HepG2 (cell line): ENCODE results near the gene APPBP2. TPM values are rescaled to one million over a fixed set of nuclear protein-coding genes. Genes with fewer than 3 reads are reported as not detected.

Experiments
- ARID3A ChIP-seq: IDR thresholded peaks from 2 replicates; pipeline ENCODE4 v1.6.1; 2012; ENCODE audit warnings: low read depth, low read length, improper control_type of control experiment
- FOXA3 ChIP-seq: IDR thresholded peaks from 2 replicates; pipeline ENCODE4 v1.6.1; 2016; ENCODE audit warnings: missing genetic modification reagents, missing compliant biosample characterization
- HOXA5 ChIP-seq: sonication (generic); formaldehyde crosslinking; IDR thresholded peaks from 2 replicates; pipeline ENCODE4 v1.4.0; 2020; ENCODE audit warnings: missing genetic modification reagents
- MTA1 ChIP-seq: sonication (generic); formaldehyde crosslinking; IDR thresholded peaks from 2 replicates; pipeline ENCODE4 v1.4.0; 2020; ENCODE audit warnings: missing genetic modification reagents, mild to moderate bottlenecking, borderline replicate concordance
- ZC3H13 ChIP-seq: sonication (generic); formaldehyde crosslinking; IDR thresholded peaks from 2 replicates; pipeline ENCODE4 v1.8.1; 2023; ENCODE audit warnings: mild to moderate bottlenecking, missing genetic modification reagents, moderate library complexity
- ZIK1 ChIP-seq: sonication (generic); formaldehyde crosslinking; IDR thresholded peaks from 2 replicates; pipeline ENCODE4 v1.5.0; 2020; ENCODE audit warnings: mild to moderate bottlenecking, low read depth, missing genetic modification reagents, borderline replicate concordance
- ZNF121 ChIP-seq: sonication (generic); formaldehyde crosslinking; IDR thresholded peaks from 2 replicates; pipeline ENCODE4 v1.5.0; 2020; ENCODE audit warnings: mild to moderate bottlenecking, missing genetic modification reagents
- ZNF264 ChIP-seq: sonication (generic); formaldehyde crosslinking; IDR thresholded peaks from 2 replicates; pipeline ENCODE4 v1.4.0; 2020; ENCODE audit warnings: missing genetic modification reagents
- ZNF530 ChIP-seq: sonication (generic); formaldehyde crosslinking; IDR thresholded peaks from 2 replicates; pipeline ENCODE4 v1.5.0; 2020; ENCODE audit warnings: low read depth, mild to moderate bottlenecking, missing genetic modification reagents
- ZNF816 ChIP-seq: sonication (generic); formaldehyde crosslinking; IDR thresholded peaks from 2 replicates; pipeline ENCODE4 v1.8.0; 2022; ENCODE audit warnings: missing genetic modification reagents, mild to moderate bottlenecking, borderline replicate concordance
- ZSCAN21 ChIP-seq: sonication (generic); formaldehyde crosslinking; IDR thresholded peaks from 2 replicates; pipeline ENCODE4 v1.8.0; 2022; ENCODE audit warnings: mild to moderate bottlenecking, missing genetic modification reagents, moderate library complexity, borderline replicate concordance
- polyA plus RNA-seq, 8 experiments: library from polyadenylated mRNA; depleted of rRNA in 3 of 8; stranded (reverse) in 7 of 8; unstranded in 1 of 8; fragments of >200 nt; fragmentation: Illumina TruSeq in 4 of 8; extraction: Trizol in 4 of 8; gene quantifications; 2 replicates each; pipeline versions ENCODE4 v1.2.1 to v1.2.3, GENCODE V29; 2011 to 2016; ENCODE audit warnings: low read depth in 4 of 8, missing spikeins in 1 of 8, mixed read lengths in 1 of 8; ENCODE audit not compliant: insufficient read depth in 1 of 8
- total RNA-seq, 5 experiments: library from RNA; depleted of rRNA; stranded (reverse); fragments of >200 nt; fragmentation: Illumina TruSeq; extraction: Trizol; gene quantifications; 2 replicates each; pipeline ENCODE4 v1.2.3, GENCODE V29; 2016; ENCODE audit warnings: low read depth in 1 of 5
- TF ChIP-seq, protein P1 (sequence below): sonication (generic); formaldehyde crosslinking; IDR thresholded peaks from one replicate; pipeline ENCODE4 v1.5.1; 2020; ENCODE audit warnings: mild to moderate bottlenecking, missing genetic modification reagents; ENCODE audit errors: not compliant biosample characterization
- TF ChIP-seq, protein P2 (sequence below): sonication (generic); formaldehyde crosslinking; IDR thresholded peaks from 2 replicates; pipeline ENCODE4 v1.4.0; 2020; ENCODE audit warnings: missing genetic modification reagents, borderline replicate concordance

APPBP2 gene
- total and polyA plus RNA-seq, 2 of the 13 experiments (the other 11 are each of a cell fraction or from before 2014, with no cell fraction given), result 17.5 to 45.8 TPM

GRCh38 chr17:60559995-60560859, 34.2 kb upstream of the APPBP2 start (continued):
- peak; percentile 81 for TF ChIP-seq ZC3H13 (CRISPR knock-in tag)
- TF ChIP-seq ZNF264 (CRISPR knock-in tag), result 0 out of 2 replicates have a peak, but pooled peaks have one; percentile 43
- TF ChIP-seq ZIK1 (CRISPR knock-in tag), result peak; percentile 31; the same call in 1 of the 2 replicates
- TF ChIP-seq MTA1 (CRISPR knock-in tag), result no peak
- TF ChIP-seq, protein P1, sequence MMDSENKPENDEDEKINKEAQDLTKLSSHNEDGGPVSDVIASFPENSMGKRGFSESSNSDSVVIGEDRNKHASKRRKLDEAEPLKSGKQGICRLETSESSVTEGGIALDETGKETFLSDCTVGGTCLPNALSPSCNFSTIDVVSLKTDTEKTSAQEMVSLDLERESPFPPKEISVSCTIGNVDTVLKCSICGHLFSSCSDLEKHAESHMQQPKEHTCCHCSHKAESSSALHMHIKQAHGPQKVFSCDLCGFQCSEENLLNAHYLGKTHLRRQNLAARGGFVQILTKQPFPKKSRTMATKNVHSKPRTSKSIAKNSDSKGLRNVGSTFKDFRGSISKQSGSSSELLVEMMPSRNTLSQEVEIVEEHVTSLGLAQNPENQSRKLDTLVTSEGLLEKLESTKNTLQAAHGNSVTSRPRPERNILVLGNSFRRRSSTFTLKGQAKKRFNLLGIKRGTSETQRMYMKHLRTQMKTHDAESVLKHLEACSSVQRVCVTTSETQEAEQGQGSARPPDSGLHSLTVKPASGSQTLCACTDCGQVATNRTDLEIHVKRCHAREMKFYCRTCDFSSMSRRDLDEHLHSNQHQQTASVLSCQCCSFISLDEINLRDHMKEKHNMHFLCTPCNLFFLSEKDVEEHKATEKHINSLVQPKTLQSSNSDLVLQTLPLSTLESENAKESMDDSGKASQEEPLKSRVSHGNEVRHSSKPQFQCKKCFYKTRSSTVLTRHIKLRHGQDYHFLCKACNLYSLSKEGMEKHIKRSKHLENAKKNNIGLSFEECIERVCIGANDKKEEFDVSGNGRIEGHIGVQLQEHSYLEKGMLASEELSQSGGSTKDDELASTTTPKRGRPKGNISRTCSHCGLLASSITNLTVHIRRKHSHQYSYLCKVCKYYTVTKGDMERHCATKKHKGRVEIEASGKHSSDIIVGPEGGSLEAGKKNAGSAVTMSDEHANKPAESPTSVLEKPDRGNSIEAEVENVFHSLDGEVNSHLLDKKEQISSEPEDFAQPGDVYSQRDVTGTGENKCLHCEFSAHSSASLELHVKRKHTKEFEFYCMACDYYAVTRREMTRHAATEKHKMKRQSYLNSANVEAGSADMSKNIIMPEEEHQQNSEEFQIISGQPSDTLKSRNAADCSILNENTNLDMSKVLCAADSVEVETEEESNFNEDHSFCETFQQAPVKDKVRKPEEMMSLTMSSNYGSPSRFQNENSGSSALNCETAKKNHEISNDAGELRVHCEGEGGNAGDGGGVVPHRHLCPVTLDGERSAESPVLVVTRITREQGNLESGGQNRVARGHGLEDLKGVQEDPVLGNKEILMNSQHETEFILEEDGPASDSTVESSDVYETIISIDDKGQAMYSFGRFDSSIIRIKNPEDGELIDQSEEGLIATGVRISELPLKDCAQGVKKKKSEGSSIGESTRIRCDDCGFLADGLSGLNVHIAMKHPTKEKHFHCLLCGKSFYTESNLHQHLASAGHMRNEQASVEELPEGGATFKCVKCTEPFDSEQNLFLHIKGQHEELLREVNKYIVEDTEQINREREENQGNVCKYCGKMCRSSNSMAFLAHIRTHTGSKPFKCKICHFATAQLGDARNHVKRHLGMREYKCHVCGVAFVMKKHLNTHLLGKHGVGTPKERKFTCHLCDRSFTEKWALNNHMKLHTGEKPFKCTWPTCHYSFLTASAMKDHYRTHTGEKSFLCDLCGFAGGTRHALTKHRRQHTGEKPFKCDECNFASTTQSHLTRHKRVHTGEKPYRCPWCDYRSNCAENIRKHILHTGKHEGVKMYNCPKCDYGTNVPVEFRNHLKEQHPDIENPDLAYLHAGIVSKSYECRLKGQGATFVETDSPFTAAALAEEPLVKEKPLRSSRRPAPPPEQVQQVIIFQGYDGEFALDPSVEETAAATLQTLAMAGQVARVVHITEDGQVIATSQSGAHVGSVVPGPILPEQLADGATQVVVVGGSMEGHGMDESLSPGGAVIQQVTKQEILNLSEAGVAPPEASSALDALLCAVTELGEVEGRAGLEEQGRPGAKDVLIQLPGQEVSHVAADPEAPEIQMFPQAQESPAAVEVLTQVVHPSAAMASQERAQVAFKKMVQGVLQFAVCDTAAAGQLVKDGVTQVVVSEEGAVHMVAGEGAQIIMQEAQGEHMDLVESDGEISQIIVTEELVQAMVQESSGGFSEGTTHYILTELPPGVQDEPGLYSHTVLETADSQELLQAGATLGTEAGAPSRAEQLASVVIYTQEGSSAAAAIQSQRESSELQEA (CRISPR knock-in tag), result peak; percentile 55
- TF ChIP-seq ZNF816, result peak; percentile 36; the same call in 1 of the 2 replicates
- no peak; the same call in 1 of the 2 replicates for TF ChIP-seq ZNF121 (CRISPR knock-in tag)
- TF ChIP-seq HOXA5 (CRISPR knock-in tag), result peak; percentile 40; the same call in 1 of the 2 replicates
- TF ChIP-seq, protein P2, sequence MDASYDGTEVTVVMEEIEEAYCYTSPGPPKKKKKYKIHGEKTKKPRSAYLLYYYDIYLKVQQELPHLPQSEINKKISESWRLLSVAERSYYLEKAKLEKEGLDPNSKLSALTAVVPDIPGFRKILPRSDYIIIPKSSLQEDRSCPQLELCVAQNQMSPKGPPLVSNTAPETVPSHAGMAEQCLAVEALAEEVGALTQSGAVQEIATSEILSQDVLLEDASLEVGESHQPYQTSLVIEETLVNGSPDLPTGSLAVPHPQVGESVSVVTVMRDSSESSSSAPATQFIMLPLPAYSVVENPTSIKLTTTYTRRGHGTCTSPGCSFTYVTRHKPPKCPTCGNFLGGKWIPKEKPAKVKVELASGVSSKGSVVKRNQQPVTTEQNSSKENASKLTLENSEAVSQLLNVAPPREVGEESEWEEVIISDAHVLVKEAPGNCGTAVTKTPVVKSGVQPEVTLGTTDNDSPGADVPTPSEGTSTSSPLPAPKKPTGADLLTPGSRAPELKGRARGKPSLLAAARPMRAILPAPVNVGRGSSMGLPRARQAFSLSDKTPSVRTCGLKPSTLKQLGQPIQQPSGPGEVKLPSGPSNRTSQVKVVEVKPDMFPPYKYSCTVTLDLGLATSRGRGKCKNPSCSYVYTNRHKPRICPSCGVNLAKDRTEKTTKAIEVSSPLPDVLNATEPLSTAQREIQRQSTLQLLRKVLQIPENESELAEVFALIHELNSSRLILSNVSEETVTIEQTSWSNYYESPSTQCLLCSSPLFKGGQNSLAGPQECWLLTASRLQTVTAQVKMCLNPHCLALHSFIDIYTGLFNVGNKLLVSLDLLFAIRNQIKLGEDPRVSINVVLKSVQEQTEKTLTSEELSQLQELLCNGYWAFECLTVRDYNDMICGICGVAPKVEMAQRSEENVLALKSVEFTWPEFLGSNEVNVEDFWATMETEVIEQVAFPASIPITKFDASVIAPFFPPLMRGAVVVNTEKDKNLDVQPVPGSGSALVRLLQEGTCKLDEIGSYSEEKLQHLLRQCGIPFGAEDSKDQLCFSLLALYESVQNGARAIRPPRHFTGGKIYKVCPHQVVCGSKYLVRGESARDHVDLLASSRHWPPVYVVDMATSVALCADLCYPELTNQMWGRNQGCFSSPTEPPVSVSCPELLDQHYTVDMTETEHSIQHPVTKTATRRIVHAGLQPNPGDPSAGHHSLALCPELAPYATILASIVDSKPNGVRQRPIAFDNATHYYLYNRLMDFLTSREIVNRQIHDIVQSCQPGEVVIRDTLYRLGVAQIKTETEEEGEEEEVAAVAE (CRISPR knock-in tag), result 0 out of 2 replicates have a peak, but pooled peaks have one; percentile 40
- peak; percentile 76 for TF ChIP-seq ZSCAN21 (CRISPR knock-in tag)
- no peak for TF ChIP-seq ZNF530 (CRISPR knock-in tag)
- TF ChIP-seq FOXA3, result peak; percentile 63; the same call in 1 of the 2 replicates
- peak; percentile 92 for TF ChIP-seq ARID3A
